UCSD-AML1 (cell line): ENCODE data around the gene CD96.
"Not testable (repeated sequence)": the region's sequence is repeated elsewhere in the genome, so short reads cannot be mapped to it uniquely, and the experiment has no call there.

Source experiments
- DNase-seq: peaks from one replicate; lab custom pipeline; 2025; ENCODE audit not compliant: unreplicated experiment; lab: John Stamatoyannopoulos, UW

The CD96 gene

GRCh38 chr3:111617912-111618601, 76.1 kb downstream of the CD96 start:
- no peak for DNase-seq

GRCh38 chr3:111618945-111619344, 76.9 kb downstream of the CD96 start:
- no peak for DNase-seq

DNA sequence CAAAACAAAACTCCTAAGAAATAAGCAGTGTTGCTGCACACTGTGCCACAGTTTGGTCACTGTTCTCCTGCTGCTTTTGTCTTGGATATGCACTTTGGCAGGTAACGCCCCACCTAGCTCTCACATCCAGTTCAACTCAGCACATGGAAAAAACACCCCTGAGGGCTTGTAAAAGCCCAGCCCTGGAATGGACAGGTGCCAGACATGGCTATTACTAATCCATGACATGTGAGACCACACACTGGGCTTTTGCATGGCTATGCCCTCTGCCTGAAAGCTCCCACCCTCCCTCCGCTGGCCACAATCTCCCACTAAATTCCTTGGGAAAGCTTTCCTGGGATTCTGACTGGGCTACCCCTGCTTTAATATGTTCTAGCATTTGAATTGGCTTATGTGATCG, 77.8 kb downstream of the CD96 start:
- no peak for DNase-seq

DNA sequence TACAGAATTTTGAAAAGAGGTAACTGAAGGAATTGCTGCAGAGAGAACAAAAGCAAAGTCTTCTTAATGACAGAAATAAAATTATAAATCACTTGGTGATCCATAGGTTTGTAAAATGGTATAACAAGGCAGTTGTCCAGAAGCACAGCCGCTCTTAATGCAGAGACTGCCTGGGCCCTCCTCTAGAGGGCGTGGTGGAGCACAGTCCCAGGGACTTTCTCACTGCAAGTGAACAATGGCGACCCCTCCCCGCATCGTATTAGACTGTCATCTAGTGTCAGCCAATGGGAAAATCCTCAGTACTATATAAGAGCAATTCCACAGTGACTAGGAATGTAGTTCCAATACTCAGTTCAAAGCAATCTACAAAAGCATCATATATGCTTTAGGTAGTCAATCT, 79.5 kb downstream of the CD96 start:
- DNase-seq, result peak; percentile 32

GRCh38 chr3:111627092-111627491, 85.1 kb downstream of the CD96 start:
- DNase-seq, result no peak

DNA sequence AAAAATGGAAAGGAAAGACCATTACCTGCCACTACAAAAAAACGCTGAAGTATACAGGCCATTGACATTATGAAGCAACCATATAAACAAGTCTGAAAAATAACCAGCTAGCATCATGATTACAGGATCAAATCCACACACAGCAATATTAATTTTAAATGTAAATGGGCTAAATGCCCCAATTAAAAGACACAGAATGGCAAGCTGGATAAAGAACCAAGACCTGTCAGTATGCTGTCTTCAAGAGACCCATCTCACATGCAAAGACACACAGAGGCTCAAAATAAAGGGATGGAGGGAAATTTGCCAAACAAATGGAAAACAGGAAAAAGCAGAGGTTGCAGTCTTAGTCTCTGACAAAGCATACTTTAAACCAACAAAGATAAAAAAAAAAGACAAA, 87.0 kb downstream of the CD96 start:
- DNase-seq, result not testable (repeated sequence)

DNA sequence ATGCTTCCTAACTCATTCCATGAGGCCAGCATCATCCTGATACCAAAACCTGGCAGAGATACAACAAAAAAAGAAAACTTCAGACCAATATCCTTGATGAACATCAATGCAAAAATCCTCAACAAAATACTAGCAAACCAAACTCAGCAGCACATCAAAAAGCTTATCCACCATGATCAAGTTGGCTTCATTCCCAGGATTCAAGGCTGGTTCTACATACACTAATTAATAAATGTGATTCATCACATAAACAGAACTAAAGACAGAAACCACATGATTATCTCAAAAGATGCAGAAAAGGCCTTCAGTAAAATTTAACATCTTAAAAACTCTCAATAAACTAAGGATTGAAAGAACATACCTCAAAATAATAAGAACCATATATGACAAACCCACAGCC, 88.6 kb downstream of the CD96 start:
- not testable (repeated sequence) for DNase-seq

GRCh38 chr3:111635403-111635802, 93.4 kb downstream of the CD96 start:
- no peak for DNase-seq

DNA sequence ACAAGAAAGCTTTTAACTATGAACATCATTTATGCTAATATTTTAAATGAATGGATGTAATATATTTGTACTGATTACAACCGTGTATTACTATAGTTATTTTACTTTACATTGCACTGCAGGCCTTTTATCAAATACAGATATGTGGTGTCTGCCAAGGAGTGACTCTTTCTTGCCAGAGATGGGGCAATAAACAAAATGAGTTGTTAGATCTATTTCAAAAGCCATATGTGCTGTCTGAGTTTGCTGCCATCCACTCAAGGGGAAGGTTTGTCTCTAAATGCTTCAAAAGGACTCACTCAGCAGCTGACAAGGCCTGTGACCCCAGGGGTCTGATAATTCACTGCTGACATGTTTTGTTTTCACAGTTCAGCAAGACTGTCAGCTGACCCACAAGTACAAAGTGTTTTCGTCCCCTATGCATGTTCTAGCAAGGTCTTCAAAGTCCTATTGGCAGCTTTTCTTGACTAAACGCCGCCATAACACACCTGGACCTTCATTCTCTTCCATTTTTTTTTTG, 94.4 kb downstream of the CD96 start:
- DNase-seq, result no peak

DNA sequence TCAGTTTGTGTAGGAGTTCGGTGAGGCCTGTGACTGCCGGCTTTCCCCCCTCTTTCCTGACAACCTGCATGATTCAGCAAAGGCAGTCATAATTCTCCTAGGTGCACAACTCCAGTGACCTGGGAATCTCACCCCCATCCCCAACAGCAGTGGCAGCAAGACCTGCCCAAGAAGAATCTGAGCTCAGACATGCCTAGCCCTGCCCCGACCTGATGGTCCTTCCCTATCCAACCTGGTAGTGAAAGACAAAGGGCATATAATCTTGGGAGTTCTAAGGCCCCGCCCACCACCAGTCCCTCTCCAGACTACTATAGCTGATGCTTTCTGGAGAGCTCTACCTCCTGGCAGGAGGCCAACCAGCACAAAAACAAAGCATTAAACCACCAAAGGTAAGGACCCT, 97.3 kb downstream of the CD96 start:
- DNase-seq, result no peak

- no peak for DNase-seq
Measured at GRCh38 chr3:111648991-111649579, 107.1 kb downstream of the CD96 start.

GRCh38 chr3:111650378-111651275, 108.6 kb downstream of the CD96 start:
- DNase-seq, result no peak

GRCh38 chr3:111652492-111653180, 110.6 kb downstream of the CD96 start:
- DNase-seq, result no peak

DNA sequence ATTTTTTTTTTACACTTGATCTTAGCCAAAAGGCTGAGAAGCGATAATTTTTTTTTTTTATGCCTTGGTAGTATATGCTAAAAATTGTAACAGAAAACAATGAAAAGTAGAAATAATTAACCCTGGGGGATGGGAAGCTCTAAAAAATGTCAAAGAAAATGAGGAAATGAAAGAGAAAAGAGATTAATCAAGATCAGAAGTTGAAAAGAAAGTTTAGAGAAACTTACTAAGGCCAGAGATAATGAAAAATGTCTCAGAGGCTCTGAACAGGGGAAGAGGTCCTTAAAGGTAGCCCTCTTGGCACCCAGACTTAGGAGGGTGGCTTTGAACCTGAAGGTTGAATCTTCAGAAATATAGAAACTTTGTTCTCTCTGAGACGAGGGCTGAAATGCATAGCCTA, 111.8 kb downstream of the CD96 start:
- no peak for DNase-seq

DNA sequence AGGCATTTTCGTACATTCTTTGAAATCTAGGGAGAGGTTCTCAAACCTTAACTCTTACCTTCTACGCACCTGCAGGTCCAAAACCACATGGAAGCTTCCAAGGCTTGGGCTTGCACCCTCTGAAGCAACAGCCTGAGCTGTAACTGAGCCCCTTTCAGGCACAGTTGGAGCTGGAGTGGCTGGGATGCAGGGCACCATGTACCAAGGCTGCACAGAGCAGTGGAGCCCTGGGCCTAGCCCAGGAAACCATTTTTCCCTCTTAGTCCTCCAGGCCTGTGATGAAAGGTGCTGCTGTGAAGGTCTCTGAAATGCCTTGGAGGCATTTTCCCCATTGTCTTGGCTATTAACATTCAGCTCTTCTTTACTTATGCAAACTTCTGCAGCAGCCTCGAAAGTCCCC, 120.0 kb downstream of the CD96 start:
- DNase-seq, result no peak

GRCh38 chr3:111662907-111663306, 120.9 kb downstream of the CD96 start:
- DNase-seq, result no peak

DNA sequence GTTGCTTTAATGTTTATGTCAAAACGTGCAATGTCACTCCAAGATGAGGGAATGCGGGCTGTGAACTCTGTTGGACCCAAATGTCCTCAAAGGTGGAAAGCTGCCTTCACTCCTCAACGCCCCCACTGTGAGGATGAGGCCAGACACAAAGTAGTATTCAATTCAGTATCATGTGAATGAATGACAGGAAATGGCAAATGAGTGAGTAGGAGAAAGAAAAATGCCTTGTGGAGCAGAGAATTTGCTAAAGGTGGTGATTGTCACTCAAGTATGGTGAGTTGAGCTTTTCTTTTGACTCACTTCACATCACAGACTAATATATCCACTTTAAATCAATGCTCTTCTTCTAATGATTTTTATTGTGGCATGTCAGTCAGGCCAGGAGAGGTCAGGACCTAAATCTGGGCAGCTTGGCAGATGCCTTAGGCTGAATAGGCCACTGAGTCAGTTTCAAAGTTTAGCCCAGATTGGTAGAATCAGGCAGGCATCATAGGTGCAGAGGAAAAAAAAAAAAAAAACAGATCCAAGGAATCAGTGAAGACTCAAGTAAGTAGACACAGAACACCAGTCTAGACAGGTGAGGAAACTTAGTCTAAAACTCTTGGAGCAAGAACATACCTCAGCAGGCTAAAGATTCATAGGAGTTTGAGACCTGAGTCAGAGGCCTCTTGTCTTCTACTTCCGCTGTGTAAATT, 124.2 kb downstream of the CD96 start:
- DNase-seq, result no peak

DNA sequence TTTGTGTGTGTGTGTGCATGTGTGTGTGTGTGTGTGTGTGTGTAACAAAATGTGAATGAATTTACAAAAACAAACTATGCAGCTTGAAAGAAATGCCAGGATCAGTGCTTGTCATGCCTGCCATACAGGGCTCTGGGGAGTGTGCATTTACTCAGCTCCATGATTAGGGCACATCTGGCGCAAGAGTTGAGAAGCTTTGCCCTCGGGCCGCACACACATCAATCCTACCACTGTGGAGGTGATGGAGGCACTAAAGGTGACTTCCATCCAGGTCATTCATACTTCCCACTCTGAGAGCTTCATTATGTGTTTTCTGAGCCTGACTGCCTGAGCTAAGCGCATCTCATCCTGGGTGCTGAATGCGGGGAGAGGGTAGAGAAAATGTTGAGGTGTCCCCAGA, 125.2 kb downstream of the CD96 start:
- no peak for DNase-seq

- peak; percentile 60 for DNase-seq
Measured at GRCh38 chr3:111667621-111668239, 125.7 kb downstream of the CD96 start.

DNA sequence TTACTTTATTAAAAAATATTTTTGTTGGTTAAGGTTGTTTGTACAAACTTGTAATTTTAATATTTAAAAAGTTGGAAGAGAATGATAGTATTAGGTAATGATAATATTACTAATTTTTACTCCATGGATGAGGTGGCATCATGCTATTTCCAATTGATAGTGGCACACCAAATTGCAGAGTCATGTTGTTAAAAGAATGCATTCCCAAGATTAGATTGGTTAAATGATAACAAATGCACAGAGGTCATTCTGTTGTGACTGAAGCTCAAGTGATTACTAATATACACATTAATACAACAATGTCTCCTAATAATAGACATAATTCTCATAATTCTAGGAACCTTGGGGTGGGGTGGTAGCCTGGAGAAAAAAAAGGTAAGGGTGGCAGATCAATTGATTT, 126.3 kb downstream of the CD96 start:
- no peak for DNase-seq
